Gastroesophageal sphincter (tissue), 4 donors: ENCODE data around the gene FBXW5. TPM values are rescaled to one million over a fixed set of nuclear protein-coding genes. Genes with fewer than 3 reads are reported as not detected.

Experiments used
- ATAC-seq: fragments of 150-250 bp; one replicate; pipeline ENCODE4 v1.9.1; 2016; ENCODE audit warnings: mild to moderate bottlenecking, moderate library complexity
- H3K27ac ChIP-seq, 4 donors: fragments of 200-600 bp; sonication (generic) in 3 of 4; 1 replicate in 3 of 4; 2 replicates in 1 of 4; pipeline ENCODE4 v1.5.1; 2016 to 2019
- H3K27me3 ChIP-seq: fragments of 200-600 bp; sonication (generic); one replicate; pipeline ENCODE4 v1.5.1; 2019
- H3K36me3 ChIP-seq, 2 donors: fragments of 200-600 bp; sonication (generic); one replicate each; pipeline ENCODE4 v1.5.1; 2019; ENCODE audit warnings: control low read depth in 1 of 2
- H3K4me1 ChIP-seq, 3 donors: fragments of 200-600 bp; sonication (generic); 1 replicate in 2 of 3; 2 replicates in 1 of 3; pipeline ENCODE4 v1.5.1; 2016 to 2019; ENCODE audit warnings: control low read depth in 2 of 3
- H3K4me3 ChIP-seq, 2 donors: fragments of 200-600 bp; sonication (generic); one replicate each; pipeline ENCODE4 v1.5.1; 2019; ENCODE audit warnings: mild to moderate bottlenecking in 1 of 2, moderate library complexity in 1 of 2
- H3K9me3 ChIP-seq, 3 donors: fragments of 200-600 bp; sonication (generic); one replicate each; pipeline ENCODE4 v1.5.1; 2017 to 2019; ENCODE audit warnings: control low read depth in 2 of 3
- CTCF ChIP-seq, 4 experiments: fragments of 200-600 bp in 2 of 4; fragments of 450-650 bp in 2 of 4; sonication (generic) in 1 of 4; IDR thresholded peaks; one replicate each; pipeline ENCODE4 v1.5.1; 2017 to 2019; ENCODE audit warnings: antibody characterized with exemption in 4 of 4, mild to moderate bottlenecking in 2 of 4, moderate library complexity in 2 of 4
- EP300 ChIP-seq: sonication (generic); formaldehyde crosslinking; IDR thresholded peaks from one replicate; pipeline ENCODE4 v1.6.1; 2017; ENCODE audit warnings: antibody characterized with exemption, mild to moderate bottlenecking
- POLR2A ChIP-seq, 2 donors: fragments of 450-650 bp; IDR thresholded peaks; one replicate each; pipeline ENCODE4 v1.6.1; 2017; ENCODE audit warnings: antibody characterized with exemption in 2 of 2, mild to moderate bottlenecking in 2 of 2, moderate library complexity in 1 of 2
- POLR2AphosphoS5 ChIP-seq: sonication (generic); formaldehyde crosslinking; IDR thresholded peaks from one replicate; pipeline ENCODE4 v1.6.1; 2017; ENCODE audit warnings: antibody characterized with exemption
- WGBS, 2 donors: methylation state at CpG; one replicate each; pipeline ENCODE4 v1.1.5; 2018; ENCODE audit warnings: low coverage in 1 of 2; 5-methylcytosine and 5-hydroxymethylcytosine counted together
- total RNA-seq, 4 donors: library from RNA; depleted of rRNA; stranded (reverse); fragments of >200 nt; gene quantifications; one replicate each; pipeline ENCODE4 v1.1.0, GENCODE V29; 2016

Gene FBXW5
- total RNA-seq, 4 donors from 2014 or later, result 171 to 310 (median 236) TPM

GRCh38 chr9:136936645-136937170, 7.8 kb downstream of the FBXW5 start:
- peaks cover 0 to 29% of the 10 kb centered on the region in 2 donors for H3K36me3 ChIP-seq
- H3K27ac ChIP-seq, result no peak overlapping the region
- 83 to 88% methylated on average over 4 to 8 of the region's 8 CpGs for WGBS, 2 donors
- no peaks in the 10 kb centered on the region for H3K4me1 ChIP-seq
- TF ChIP-seq EP300 (no peak), POLR2AphosphoS5 (no peak), CTCF (IDR thresholded peaks at IDR 0.05) (no peak), POLR2A (IDR thresholded peaks at IDR 0.05) (no peak)
- H3K27me3 ChIP-seq, result no peaks in the 10 kb centered on the region
- ATAC-seq, result no peak
- H3K9me3 ChIP-seq, result no peaks in the 10 kb centered on the region
- no peak overlapping the region for H3K4me3 ChIP-seq

GRCh38 chr9:136935651-136936050, 8.9 kb downstream of the FBXW5 start:
- Histone ChIP-seq H3K4me1 (no peaks in the 10 kb centered on the region), H3K4me3 (no peak overlapping the region), H3K36me3 (peaks cover 0 to 19% of the 10 kb centered on the region in 2 donors), H3K9me3 (no peaks in the 10 kb centered on the region), H3K27me3 (no peaks in the 10 kb centered on the region), H3K27ac (no peak overlapping the region)
- 83% methylated on average over 2 of the region's 3 CpGs for WGBS, 2 donors
- TF ChIP-seq EP300 (no peak), POLR2A (IDR thresholded peaks at IDR 0.05) (no peak), POLR2AphosphoS5 (no peak), CTCF (IDR thresholded peaks at IDR 0.05) (no peak)
- no peak for ATAC-seq

- no peaks in the 10 kb centered on the region for H3K9me3 ChIP-seq
- H3K4me3 ChIP-seq, result no peak overlapping the region
- H3K4me1 ChIP-seq, result no peaks in the 10 kb centered on the region
- 59 to 90% methylated on average over 2 to 3 of the region's 3 CpGs for WGBS, 2 donors
- H3K27ac ChIP-seq, result no peak overlapping the region
- no peak for TF ChIP-seq EP300
- no peak for TF ChIP-seq POLR2AphosphoS5
- no peak for TF ChIP-seq CTCF (IDR thresholded peaks at IDR 0.05)
- no peak for TF ChIP-seq POLR2A (IDR thresholded peaks at IDR 0.05)
- no peaks in the 10 kb centered on the region for H3K27me3 ChIP-seq
- ATAC-seq, result no peak
- H3K36me3 ChIP-seq, result peaks cover 0 to 5% of the 10 kb centered on the region in 2 donors
These were observed 10.3 kb downstream of the FBXW5 start for GRCh38 chr9:136934277-136934676.

- TF ChIP-seq POLR2A (IDR thresholded peaks at IDR 0.05) (no peak), EP300 (no peak), CTCF (IDR thresholded peaks at IDR 0.05) (no peak), POLR2AphosphoS5 (no peak)
- H3K27ac ChIP-seq, result no peak overlapping the region
- ATAC-seq, result no peak
- H3K36me3 ChIP-seq, result peaks cover 0 to 9% of the 10 kb centered on the region in 2 donors
- WGBS, 2 donors, result 100% methylated on average over 2 of the region's 2 CpGs; no CpG with 5 or more reads in 1 of the 2 donors
- H3K27me3 ChIP-seq, result no peaks in the 10 kb centered on the region
- H3K4me1 ChIP-seq, result no peaks in the 10 kb centered on the region
- no peaks in the 10 kb centered on the region for H3K9me3 ChIP-seq
- H3K4me3 ChIP-seq, result no peak overlapping the region
These were observed 12.9 kb downstream of the FBXW5 start for GRCh38 chr9:136931611-136932130.

GRCh38 chr9:136930014-136930413, 14.5 kb downstream of the FBXW5 start:
- no peaks in the 10 kb centered on the region for H3K4me1 ChIP-seq
- no peak for ATAC-seq
- H3K4me3 ChIP-seq, result no peak overlapping the region
- no peaks in the 10 kb centered on the region for H3K9me3 ChIP-seq
- H3K27ac ChIP-seq, result no peak overlapping the region
- no peaks in the 10 kb centered on the region for H3K27me3 ChIP-seq
- H3K36me3 ChIP-seq, result peaks cover 0 to 26% of the 10 kb centered on the region in 2 donors
- TF ChIP-seq CTCF (IDR thresholded peaks at IDR 0.05), result no peak
- no peak for TF ChIP-seq POLR2AphosphoS5
- TF ChIP-seq EP300, result no peak
- no peak for TF ChIP-seq POLR2A (IDR thresholded peaks at IDR 0.05)
- WGBS, 2 donors, result 93 to 94% methylated on average over 3 to 4 of the region's 4 CpGs
